Measurements from ENCODE around the gene ANO7. TPM values are rescaled to one million over a fixed set of nuclear protein-coding genes. Genes with fewer than 3 reads are reported as not detected.

Gene ANO7
- total RNA-seq, 2 experiments from 2014 or later = 0.14 to 0.25 TPM

GRCh38 chr2:241255542-241256167 is 67.2 kb downstream of the ANO7 start:
- Histone ChIP-seq H3K9me3 (ENCODE audit: control insufficient read depth in 1 of 2, insufficient read depth in 1 of 2, low read length in 2 of 2) (no peaks in the 10 kb centered on the region), H3K4me1 (ENCODE audit: insufficient read depth, low read length) (no peaks in the 10 kb centered on the region), H3K27ac (ENCODE audit: low read depth in 1 of 2, low read length in 2 of 2) (no peak overlapping the region), H3K4me3 (ENCODE audit: low read length) (no peak overlapping the region), H3K27me3 (ENCODE audit: control insufficient read depth in 1 of 2, insufficient read depth in 2 of 2, low read length in 2 of 2) (no peaks in the 10 kb centered on the region), H3K36me3 (ENCODE audit: insufficient read depth, low read length) (peaks cover 87% of the 10 kb centered on the region)
- no peak for DNase-seq
- POLR2A ChIA-PET = no interaction called here
- H3K4me3 Mint-ChIP-seq = no peak overlapping the region
- H3K9me3 Mint-ChIP-seq = no peaks in the 10 kb centered on the region
- no peaks in the 10 kb centered on the region for H3K27me3 Mint-ChIP-seq
- no peak for TF ChIP-seq CTCF (IDR thresholded peaks at IDR 0.05)
- no peak overlapping the region for H3K27ac Mint-ChIP-seq
- H3K4me1 Mint-ChIP-seq (ENCODE audit: low read depth) = peaks cover 5% of the 10 kb centered on the region
- intact Hi-C loops (cut with DNase I, micrococcal nuclease) = loop anchor here in 1 of 2 experiments (10.0 kb wide), 1 partner anchor 349 kb away; no protein-coding TSS in a partner anchor
- peaks cover 93% of the 10 kb centered on the region for H3K36me3 Mint-ChIP-seq (ENCODE audit: low read depth)
- CTCF ChIA-PET = no interaction called here
- ATAC-seq (ENCODE audit: poor library complexity) = no peak

DNA sequence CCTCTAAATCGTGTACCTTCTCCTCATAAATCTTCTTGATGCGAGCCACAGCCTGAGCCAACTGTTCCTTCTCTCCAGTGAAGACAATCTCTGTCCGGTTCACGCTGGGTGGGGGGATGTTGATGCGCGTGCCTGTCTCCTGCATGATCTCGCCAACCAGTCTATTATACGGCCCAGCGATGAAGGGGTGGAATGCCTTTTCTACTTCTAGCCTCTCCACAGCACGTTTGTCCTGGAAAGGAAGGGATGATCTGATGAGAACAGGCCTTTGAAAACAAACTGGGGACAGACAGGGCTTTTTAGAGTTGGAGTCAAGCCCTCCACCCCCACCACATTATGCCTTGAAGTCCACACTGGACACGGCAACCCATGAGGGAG is 67.7 kb downstream of the ANO7 start:
- ATAC-seq (ENCODE audit: poor library complexity) = no peak
- peaks cover 93% of the 10 kb centered on the region for H3K36me3 Mint-ChIP-seq (ENCODE audit: low read depth)
- H3K27me3 Mint-ChIP-seq = no peaks in the 10 kb centered on the region
- intact Hi-C loops (cut with DNase I, micrococcal nuclease) = loop anchor here in 1 of 2 experiments (10.0 kb wide), 1 partner anchor 349 kb away; no protein-coding TSS in a partner anchor
- no peaks in the 10 kb centered on the region for H3K9me3 ChIP-seq (ENCODE audit: control insufficient read depth in 1 of 2, insufficient read depth in 1 of 2, low read length in 2 of 2)
- peaks cover 87% of the 10 kb centered on the region for H3K36me3 ChIP-seq (ENCODE audit: insufficient read depth, low read length)
- H3K4me1 Mint-ChIP-seq (ENCODE audit: low read depth) = peaks cover 5% of the 10 kb centered on the region
- DNase-seq = no peak
- POLR2A ChIA-PET = no interaction called here
- CTCF ChIA-PET = no interaction called here
- H3K27ac Mint-ChIP-seq = no peak overlapping the region
- no peaks in the 10 kb centered on the region for H3K4me1 ChIP-seq (ENCODE audit: insufficient read depth, low read length)
- TF ChIP-seq CTCF (IDR thresholded peaks at IDR 0.05) = no peak
- no peak overlapping the region for H3K27ac ChIP-seq (ENCODE audit: low read depth in 1 of 2, low read length in 2 of 2)
- H3K27me3 ChIP-seq (ENCODE audit: control insufficient read depth in 1 of 2, insufficient read depth in 2 of 2, low read length in 2 of 2) = no peaks in the 10 kb centered on the region
- H3K9me3 Mint-ChIP-seq = no peaks in the 10 kb centered on the region
- H3K4me3 Mint-ChIP-seq = no peak overlapping the region
- no peak overlapping the region for H3K4me3 ChIP-seq (ENCODE audit: low read length)

GRCh38 chr2:241257419-241258032 is 69.0 kb downstream of the ANO7 start:
- no peaks in the 10 kb centered on the region for H3K9me3 ChIP-seq (ENCODE audit: control insufficient read depth in 1 of 2, insufficient read depth in 1 of 2, low read length in 2 of 2)
- no peaks in the 10 kb centered on the region for H3K4me1 ChIP-seq (ENCODE audit: insufficient read depth, low read length)
- peak in 1 of 14 experiments; percentile 12 for DNase-seq
- H3K27ac ChIP-seq (ENCODE audit: low read depth in 1 of 2, low read length in 2 of 2) = no peak overlapping the region
- no peak for ATAC-seq (ENCODE audit: poor library complexity)
- POLR2A ChIA-PET = no interaction called here
- no peaks in the 10 kb centered on the region for H3K27me3 ChIP-seq (ENCODE audit: control insufficient read depth in 1 of 2, insufficient read depth in 2 of 2, low read length in 2 of 2)
- Mint-ChIP-seq H3K4me1 (ENCODE audit: low read depth) (peaks cover 9% of the 10 kb centered on the region), H3K9me3 (no peaks in the 10 kb centered on the region), H3K4me3 (no peak overlapping the region), H3K27me3 (no peaks in the 10 kb centered on the region), H3K36me3 (ENCODE audit: low read depth) (peaks cover 93% of the 10 kb centered on the region), H3K27ac (no peak overlapping the region)
- TF ChIP-seq CTCF (IDR thresholded peaks at IDR 0.05) = peak; percentile 25
- no peak overlapping the region for H3K4me3 ChIP-seq (ENCODE audit: low read length)
- intact Hi-C loops (cut with DNase I, micrococcal nuclease) = loop anchor here in 1 of 2 experiments (10.0 kb wide), 1 partner anchor 347 kb away; no protein-coding TSS in a partner anchor
- CTCF ChIA-PET = no interaction called here
- peaks cover 89% of the 10 kb centered on the region for H3K36me3 ChIP-seq (ENCODE audit: insufficient read depth, low read length)

Data from CD4-positive, alpha-beta T cell (primary cell).